ENCODE results near the gene RPTOR. TPM values are rescaled to one million over a fixed set of nuclear protein-coding genes. Genes with fewer than 3 reads are reported as not detected.

RPTOR gene
- polyA plus RNA-seq, 1 donor (not counting 4 experiments of a cell fraction or from before 2014, with no cell fraction given) = 4.0 TPM

- H3K79me2 ChIP-seq (ENCODE audit: control insufficient read depth, insufficient read depth, low read length) = peaks cover 57% of the 10 kb centered on the region
- no peaks in the 10 kb centered on the region for H3K9me1 ChIP-seq (ENCODE audit: control insufficient read depth, extremely low read depth, insufficient read depth, low read length)
- DNase-seq (ENCODE audit: low read depth, low spot score) (no peak), FAIRE-seq (no peak)
- no peaks in the 10 kb centered on the region for H3K27me3 ChIP-seq (ENCODE audit: control insufficient read depth, extremely low read depth, insufficient read depth, low read length)
- H3K4me1 ChIP-seq (ENCODE audit: control insufficient read depth, extremely low read depth, insufficient read depth, low read length) = peaks cover 30% of the 10 kb centered on the region
- no peaks in the 10 kb centered on the region for H3K36me3 ChIP-seq (ENCODE audit: control insufficient read depth in 2 of 2, extremely low read depth in 1 of 2, insufficient read depth in 2 of 2, low read length in 2 of 2)
- peak overlapping the region; percentile 54 to 99 (median 98) for H3K4me3 ChIP-seq (ENCODE audit: control insufficient read depth in 2 of 3, extremely low read depth in 1 of 3, insufficient read depth in 2 of 3, low read depth in 1 of 3, low read length in 3 of 3)
- no peaks in the 10 kb centered on the region for H3K9me3 ChIP-seq (ENCODE audit: control insufficient read depth, low read depth, low read length)
- dilution Hi-C loops (cut with MboI; ENCODE audit: extremely low pct_ligation_motif_present, low sequenced_read_pairs) = no loop called here
- peak overlapping the region; percentile 94 for H3K4me2 ChIP-seq (ENCODE audit: control insufficient read depth, extremely low read depth, insufficient read depth, low read depth, low read length)
- peak overlapping the region; percentile 97 for H3K27ac ChIP-seq (ENCODE audit: control insufficient read depth, insufficient read depth, low read length)
- peak overlapping the region; percentile 100 for H3K9ac ChIP-seq (ENCODE audit: control insufficient read depth, extremely low read depth, insufficient read depth, low read length)
- TF ChIP-seq CTCF (optimal IDR thresholded peaks at IDR 0.05 in 1 of 3, IDR thresholded peaks at IDR 0.05 in 1 of 3, conservative IDR thresholded peaks at IDR 0.05 in 1 of 3; ENCODE audit: extremely low read depth in 1 of 3, insufficient read depth in 2 of 3, low read length in 3 of 3) (no peak), EZH2 (IDR thresholded peaks at IDR 0.05; ENCODE audit: low read length) (no peak)
- peak overlapping the region; percentile 99 for H2AFZ ChIP-seq (ENCODE audit: control insufficient read depth, low read length)
- no peaks in the 10 kb centered on the region for H4K20me1 ChIP-seq (ENCODE audit: control insufficient read depth, extremely low read depth, insufficient read depth, low read length)
These were observed 825 bp downstream of the RPTOR start for GRCh38 chr17:80545499-80545826.

DNA sequence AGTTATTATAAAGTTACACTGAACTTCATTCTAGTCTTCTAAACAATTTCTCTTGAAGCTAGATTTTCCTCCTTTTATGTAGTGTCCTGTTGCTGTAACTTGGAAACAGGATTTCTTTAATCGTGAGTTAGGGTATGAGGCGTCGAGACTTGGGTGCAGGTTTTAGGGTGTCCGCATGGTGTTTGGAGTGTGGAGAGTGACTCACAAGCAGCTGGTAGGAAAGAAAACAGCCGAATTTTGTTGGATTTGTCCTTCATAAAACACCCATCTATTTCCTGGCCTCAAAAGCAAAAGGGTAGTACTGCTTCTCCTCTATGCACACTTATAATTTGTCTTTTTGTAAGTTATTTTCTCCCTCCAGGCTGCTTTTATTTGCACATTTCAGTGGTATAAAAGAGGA lies 1.6 kb downstream of the RPTOR start:
- peak overlapping the region; percentile 100 for H3K9ac ChIP-seq (ENCODE audit: control insufficient read depth, extremely low read depth, insufficient read depth, low read length)
- H3K4me1 ChIP-seq (ENCODE audit: control insufficient read depth, extremely low read depth, insufficient read depth, low read length) = peaks cover 28% of the 10 kb centered on the region
- dilution Hi-C loops (cut with MboI; ENCODE audit: extremely low pct_ligation_motif_present, low sequenced_read_pairs) = no loop called here

More for the DNA sequence above, 1.6 kb downstream of the RPTOR start:
- Histone ChIP-seq H3K79me2 (ENCODE audit: control insufficient read depth, insufficient read depth, low read length) (peaks cover 64% of the 10 kb centered on the region), H4K20me1 (ENCODE audit: control insufficient read depth, extremely low read depth, insufficient read depth, low read length) (no peaks in the 10 kb centered on the region), H3K27me3 (ENCODE audit: control insufficient read depth, extremely low read depth, insufficient read depth, low read length) (no peaks in the 10 kb centered on the region), H3K4me2 (ENCODE audit: control insufficient read depth, extremely low read depth, insufficient read depth, low read depth, low read length) (peak overlapping the region; percentile 94), H2AFZ (ENCODE audit: control insufficient read depth, low read length) (no peak overlapping the region), H3K4me3 (ENCODE audit: control insufficient read depth in 2 of 3, extremely low read depth in 1 of 3, insufficient read depth in 2 of 3, low read depth in 1 of 3, low read length in 3 of 3) (peak overlapping the region; percentile 54 to 99 (median 98)), H3K9me3 (ENCODE audit: control insufficient read depth, low read depth, low read length) (no peaks in the 10 kb centered on the region), H3K36me3 (ENCODE audit: control insufficient read depth in 2 of 2, extremely low read depth in 1 of 2, insufficient read depth in 2 of 2, low read length in 2 of 2) (no peaks in the 10 kb centered on the region), H3K9me1 (ENCODE audit: control insufficient read depth, extremely low read depth, insufficient read depth, low read length) (no peaks in the 10 kb centered on the region), H3K27ac (ENCODE audit: control insufficient read depth, insufficient read depth, low read length) (peak overlapping the region; percentile 97)
- no peak for TF ChIP-seq CTCF (optimal IDR thresholded peaks at IDR 0.05 in 1 of 3, IDR thresholded peaks at IDR 0.05 in 1 of 3, conservative IDR thresholded peaks at IDR 0.05 in 1 of 3; ENCODE audit: extremely low read depth in 1 of 3, insufficient read depth in 2 of 3, low read length in 3 of 3)
- no peak for TF ChIP-seq EZH2 (IDR thresholded peaks at IDR 0.05; ENCODE audit: low read length)
- DNase-seq (ENCODE audit: low read depth, low spot score) (no peak), FAIRE-seq (no peak)

Data from keratinocyte (primary cell).